ENCODE data around the gene ZCWPW1. TPM values are rescaled to one million over a fixed set of nuclear protein-coding genes. Genes with fewer than 3 reads are reported as not detected.

The ZCWPW1 gene
- total and polyA plus RNA-seq, 2 donors (not counting 1 experiment from before 2014, with no cell fraction given), result 11.3 to 28.0 TPM

DNA sequence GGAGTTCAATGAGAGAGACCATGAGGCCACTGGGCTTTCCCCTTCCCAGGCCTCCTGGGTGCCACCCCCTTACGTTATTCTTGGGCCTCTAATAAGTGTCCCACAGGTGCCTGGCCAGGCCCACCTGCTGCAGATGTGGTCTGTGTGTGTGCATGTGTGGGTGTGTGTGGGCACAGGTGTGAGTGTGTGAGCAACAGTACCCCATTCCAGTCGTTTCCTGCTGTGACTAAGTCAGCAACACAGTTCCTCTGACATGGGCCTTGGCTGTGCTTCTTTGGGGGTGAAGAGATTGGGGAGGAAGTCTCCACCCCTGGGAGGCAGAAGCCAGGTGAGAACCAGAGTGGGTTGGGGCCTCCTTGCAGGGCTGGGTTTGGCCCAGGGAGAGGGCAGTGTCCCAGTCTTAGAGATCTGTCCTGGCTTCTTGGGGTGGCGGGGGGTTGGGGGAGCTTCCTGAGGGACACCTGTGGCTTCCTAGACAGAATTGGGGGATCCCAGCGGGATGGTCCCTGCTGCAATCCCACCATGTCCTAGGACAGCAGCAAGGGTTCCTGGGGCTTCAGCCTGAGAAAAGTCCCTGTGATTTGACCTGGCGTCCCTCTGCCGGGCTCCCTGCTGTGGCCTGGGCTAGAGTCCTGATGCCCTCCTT is 74.7 kb downstream of the ZCWPW1 start:
- Histone ChIP-seq H3K79me2 (ENCODE audit: control insufficient read depth, insufficient read depth, low read length) (peaks cover 37% of the 10 kb centered on the region), H3K4me1 (ENCODE audit: control insufficient read depth in 2 of 2, insufficient read depth in 2 of 2, low read length in 2 of 2) (peaks cover 8 to 30% of the 10 kb centered on the region in 2 donors), H3K36me3 (replicated peaks in 1 of 2; ENCODE audit: control extremely low read depth in 1 of 2, control insufficient read depth in 1 of 2, extremely low read depth in 1 of 2, insufficient read depth in 2 of 2, low read length in 1 of 2) (peaks cover 1 to 75% of the 10 kb centered on the region in 2 experiments), H3K27me3 (replicated peaks in 1 of 4; ENCODE audit: control extremely low read depth in 1 of 4, control insufficient read depth in 3 of 4, insufficient read depth in 4 of 4, low read length in 3 of 4) (no peaks in the 10 kb centered on the region), H3K9me3 (ENCODE audit: control extremely low read depth in 1 of 3, control insufficient read depth in 2 of 3, insufficient read depth in 1 of 3, low read length in 2 of 3) (no peaks in the 10 kb centered on the region), H3K4me3 (ENCODE audit: control extremely low read depth in 1 of 5, extremely low read depth in 1 of 5, insufficient read depth in 1 of 5, low read depth in 2 of 5, low read length in 4 of 5) (no peak overlapping the region), H3K4me2 (replicated peaks; ENCODE audit: low read depth, low read length, poor library complexity, severe bottlenecking) (no peak overlapping the region), H2AFZ (ENCODE audit: insufficient read depth, low read depth, low read length, poor library complexity, severe bottlenecking) (no peak overlapping the region), H3K27ac (ENCODE audit: low read length in 2 of 2) (no peak overlapping the region), H3K9ac (ENCODE audit: low read length) (no peak overlapping the region), H4K20me1 (ENCODE audit: control insufficient read depth, insufficient read depth, low read length, poor library complexity, severe bottlenecking) (no peaks in the 10 kb centered on the region)
- POLR2A ChIA-PET, result no interaction called here
- Mint-ChIP-seq H3K27me3 (no peaks in the 10 kb centered on the region), H3K27ac (peak overlapping the region; percentile 26), H3K4me3 (no peak overlapping the region), H3K4me1 (peaks cover 14% of the 10 kb centered on the region), H3K9me3 (ENCODE audit: insufficient read depth) (no peaks in the 10 kb centered on the region)
- CTCF ChIA-PET, result interaction anchor here (0.7 to 1.0 kb wide), 4 partner anchors 54 to 221 kb away, joined by 3 to 4 read pairs (median 3); no protein-coding TSS in a partner anchor
- ATAC-seq (ENCODE audit: low read depth), result no peak
- DNase-seq, result no peak
- intact Hi-C loops (cut with micrococcal nuclease), result no loop called here
- TF ChIP-seq EZH2 (IDR thresholded peaks at IDR 0.05; ENCODE audit: borderline replicate concordance, insufficient read depth, low read depth, low read length, poor library complexity, severe bottlenecking), result no peak
- TF ChIP-seq, protein P1, sequence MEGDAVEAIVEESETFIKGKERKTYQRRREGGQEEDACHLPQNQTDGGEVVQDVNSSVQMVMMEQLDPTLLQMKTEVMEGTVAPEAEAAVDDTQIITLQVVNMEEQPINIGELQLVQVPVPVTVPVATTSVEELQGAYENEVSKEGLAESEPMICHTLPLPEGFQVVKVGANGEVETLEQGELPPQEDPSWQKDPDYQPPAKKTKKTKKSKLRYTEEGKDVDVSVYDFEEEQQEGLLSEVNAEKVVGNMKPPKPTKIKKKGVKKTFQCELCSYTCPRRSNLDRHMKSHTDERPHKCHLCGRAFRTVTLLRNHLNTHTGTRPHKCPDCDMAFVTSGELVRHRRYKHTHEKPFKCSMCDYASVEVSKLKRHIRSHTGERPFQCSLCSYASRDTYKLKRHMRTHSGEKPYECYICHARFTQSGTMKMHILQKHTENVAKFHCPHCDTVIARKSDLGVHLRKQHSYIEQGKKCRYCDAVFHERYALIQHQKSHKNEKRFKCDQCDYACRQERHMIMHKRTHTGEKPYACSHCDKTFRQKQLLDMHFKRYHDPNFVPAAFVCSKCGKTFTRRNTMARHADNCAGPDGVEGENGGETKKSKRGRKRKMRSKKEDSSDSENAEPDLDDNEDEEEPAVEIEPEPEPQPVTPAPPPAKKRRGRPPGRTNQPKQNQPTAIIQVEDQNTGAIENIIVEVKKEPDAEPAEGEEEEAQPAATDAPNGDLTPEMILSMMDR (IDR thresholded peaks at IDR 0.05), result no peak
- 84% methylated on average over 5 of the region's 6 CpGs for WGBS (ENCODE audit: insufficient coverage)

DNA sequence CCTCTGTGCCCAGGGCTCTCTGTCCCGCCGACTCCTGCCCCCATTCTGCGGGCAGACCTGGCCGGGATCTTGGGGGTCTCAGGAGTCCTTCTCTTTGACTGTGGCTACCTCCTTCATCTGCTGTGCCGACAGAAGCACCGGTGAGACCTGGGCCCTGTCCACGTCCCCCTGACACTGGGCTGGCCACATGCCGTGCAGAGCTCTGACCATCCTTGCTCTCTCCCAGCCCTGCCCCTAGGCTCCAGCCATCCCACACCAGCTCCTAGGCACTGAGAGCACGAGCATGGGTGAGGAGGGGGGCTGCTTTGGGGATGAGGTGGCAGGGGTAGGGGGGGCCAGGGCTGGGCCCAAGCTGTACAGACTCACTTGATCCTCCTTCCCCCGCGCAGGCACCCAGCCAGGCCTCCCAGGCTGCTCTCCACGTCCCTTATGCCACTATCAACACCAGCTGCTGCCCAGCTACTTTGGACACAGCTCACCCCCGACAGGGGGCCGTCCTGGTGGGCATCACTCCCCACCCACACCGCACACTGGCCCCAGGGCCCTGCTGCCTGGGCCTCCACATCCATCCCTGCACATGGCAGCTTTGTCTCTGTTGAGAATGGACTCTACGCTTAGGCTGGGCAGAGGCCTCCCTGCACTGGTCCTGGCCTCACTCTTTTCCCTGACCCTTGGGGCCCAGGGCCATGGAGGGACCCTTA is 75.4 kb downstream of the ZCWPW1 start:
- H3K36me3 ChIP-seq (replicated peaks in 1 of 2; ENCODE audit: control extremely low read depth in 1 of 2, control insufficient read depth in 1 of 2, extremely low read depth in 1 of 2, insufficient read depth in 2 of 2, low read length in 1 of 2), result peaks cover 4 to 76% of the 10 kb centered on the region in 2 experiments

More for the DNA sequence above, 75.4 kb downstream of the ZCWPW1 start:
- H3K9me3 Mint-ChIP-seq (ENCODE audit: insufficient read depth), result no peaks in the 10 kb centered on the region
- H4K20me1 ChIP-seq (ENCODE audit: control insufficient read depth, insufficient read depth, low read length, poor library complexity, severe bottlenecking), result no peaks in the 10 kb centered on the region
- POLR2A ChIA-PET, result interaction anchor here (0.7 kb wide), 1 partner anchor 84 kb away, joined by 3 read pairs; no protein-coding TSS in a partner anchor
- CTCF ChIA-PET, result interaction anchor here (0.9 kb wide), 1 partner anchor 55 kb away, joined by 3 read pairs; no protein-coding TSS in a partner anchor
- H3K4me1 ChIP-seq (ENCODE audit: control insufficient read depth in 2 of 2, insufficient read depth in 2 of 2, low read length in 2 of 2), result peaks cover 2 to 23% of the 10 kb centered on the region in 2 donors
- H3K27me3 Mint-ChIP-seq, result no peaks in the 10 kb centered on the region
- H3K4me3 Mint-ChIP-seq, result no peak overlapping the region
- ATAC-seq (ENCODE audit: low read depth) (no peak), DNase-seq (no peak)
- 100% methylated on average over 13 of the region's 16 CpGs for whole genome bisulfite sequencing (ENCODE audit: insufficient coverage)
- intact Hi-C loops (cut with micrococcal nuclease), result no loop called here
- peaks cover 7% of the 10 kb centered on the region for H3K4me1 Mint-ChIP-seq
- H3K27me3 ChIP-seq (replicated peaks in 1 of 4; ENCODE audit: control extremely low read depth in 1 of 4, control insufficient read depth in 3 of 4, insufficient read depth in 4 of 4, low read length in 3 of 4), result no peaks in the 10 kb centered on the region
- TF ChIP-seq EZH2 (IDR thresholded peaks at IDR 0.05; ENCODE audit: borderline replicate concordance, insufficient read depth, low read depth, low read length, poor library complexity, severe bottlenecking), result no peak
- TF ChIP-seq, protein P1 (IDR thresholded peaks at IDR 0.05), result no peak
- no peak overlapping the region for H3K27ac Mint-ChIP-seq
- no peak overlapping the region for H2AFZ ChIP-seq (ENCODE audit: insufficient read depth, low read depth, low read length, poor library complexity, severe bottlenecking)
- H3K27ac ChIP-seq (ENCODE audit: low read length in 2 of 2), result no peak overlapping the region
- no peak overlapping the region for H3K4me2 ChIP-seq (replicated peaks; ENCODE audit: low read depth, low read length, poor library complexity, severe bottlenecking)
- H3K4me3 ChIP-seq (ENCODE audit: control extremely low read depth in 1 of 5, extremely low read depth in 1 of 5, insufficient read depth in 1 of 5, low read depth in 2 of 5, low read length in 4 of 5), result no peak overlapping the region
- H3K9me3 ChIP-seq (ENCODE audit: control extremely low read depth in 1 of 3, control insufficient read depth in 2 of 3, insufficient read depth in 1 of 3, low read length in 2 of 3), result no peaks in the 10 kb centered on the region
- H3K9ac ChIP-seq (ENCODE audit: low read length), result no peak overlapping the region
- peaks cover 41% of the 10 kb centered on the region for H3K79me2 ChIP-seq (ENCODE audit: control insufficient read depth, insufficient read depth, low read length)

Measured in B cell (primary cell).